OCI-LY1 (cell line): ENCODE results near the gene RRP1B.

Source experiments
- H2AFZ ChIP-seq: fragments of 200-600 bp; sonication (generic), shearing (Covaris generic); 2 replicates; pipeline ENCODE4 v1.6.0; 2014; ENCODE audit warnings: antibody characterized with exemption, mild to moderate bottlenecking, low read length
- H3F3A ChIP-seq: fragments of 200-600 bp; sonication (generic), shearing (Covaris generic); 2 replicates; pipeline ENCODE4 v1.6.0; 2014; ENCODE audit warnings: mild to moderate bottlenecking, antibody characterized with exemption, low read length, moderate library complexity; ENCODE audit not compliant: insufficient read depth
- H3K27ac ChIP-seq: fragments of 200-600 bp; sonication (generic); 2 replicates; pipeline ENCODE4 v1.5.1; 2014; ENCODE audit warnings: low read length, mixed run types, mild to moderate bottlenecking, low read depth; ENCODE audit not compliant: poor library complexity, severe bottlenecking
- H3K27me3 ChIP-seq: fragments of 200-600 bp; sonication (generic); 2 replicates; pipeline ENCODE4 v1.6.0; 2014; ENCODE audit warnings: antibody characterized with exemption, mild to moderate bottlenecking, low read length, moderate library complexity; ENCODE audit not compliant: insufficient read depth
- H3K36me3 ChIP-seq: fragments of 200-600 bp; sonication (generic); 2 replicates; pipeline ENCODE4 v1.6.1; 2014; ENCODE audit warnings: mild to moderate bottlenecking, antibody characterized with exemption, low read length, moderate library complexity, mixed read lengths; ENCODE audit not compliant: insufficient read depth
- H3K4me1 ChIP-seq: fragments of 200-600 bp; sonication (generic); 2 replicates; pipeline ENCODE4 v1.5.1; 2014; ENCODE audit warnings: mild to moderate bottlenecking, low read length, moderate library complexity; ENCODE audit not compliant: insufficient read depth, severe bottlenecking
- H3K4me2 ChIP-seq: fragments of 200-600 bp; sonication (generic), shearing (Covaris generic); 2 replicates; pipeline ENCODE4 v1.6.1; 2014; ENCODE audit warnings: low read length
- H3K4me3 ChIP-seq: fragments of 200-600 bp; sonication (generic); 2 replicates; pipeline ENCODE4 v1.5.1; 2014; ENCODE audit warnings: low read length, low read depth, mild to moderate bottlenecking, mixed read lengths; ENCODE audit not compliant: poor library complexity, severe bottlenecking
- H3K79me2 ChIP-seq: fragments of 200-600 bp; shearing (Covaris generic); 2 replicates; pipeline ENCODE4 v1.6.1; 2016; ENCODE audit warnings: mixed run types, low read length, mixed read lengths; ENCODE audit not compliant: insufficient read depth
- H3K9ac ChIP-seq: fragments of 200-600 bp; sonication (generic), shearing (Covaris generic); 2 replicates; pipeline ENCODE4 v1.6.1; 2014; ENCODE audit warnings: mild to moderate bottlenecking, low read length, mixed read lengths
- H3K9me2 ChIP-seq: fragments of 200-600 bp; sonication (generic), shearing (Covaris generic); 2 replicates; pipeline ENCODE4 v1.6.1; 2014; ENCODE audit warnings: low read depth, mild to moderate bottlenecking, low read length, mixed read lengths
- H3K9me3 ChIP-seq: fragments of 200-600 bp; shearing (Covaris generic); 2 replicates; pipeline ENCODE4 v1.6.1; 2014; ENCODE audit warnings: low read length, mixed read lengths
- H4K20me1 ChIP-seq: fragments of 200-600 bp; sonication (generic), shearing (Covaris generic); 2 replicates; pipeline ENCODE4 v1.6.0; 2016; ENCODE audit warnings: mild to moderate bottlenecking, low read length; ENCODE audit not compliant: insufficient read depth
- CTCF ChIP-seq: fragments of 200-600 bp; sonication (generic), shearing (Covaris generic); IDR thresholded peaks from 2 replicates; pipeline ENCODE4 v1.5.1; 2017; ENCODE audit warnings: mild to moderate bottlenecking, antibody characterized with exemption, low read length, moderate library complexity, mixed read lengths
- EZH2 ChIP-seq: fragments of 200-600 bp; sonication (generic), shearing (Covaris generic); IDR thresholded peaks from 2 replicates; pipeline ENCODE4 v1.8.0; 2017; ENCODE audit warnings: borderline replicate concordance, mixed run types, mild to moderate bottlenecking, antibody characterized with exemption, low read length, moderate library complexity, mixed read lengths

RRP1B gene

GRCh38 chr21:43619344-43619743, 40.0 kb upstream of the RRP1B start:
- no peak overlapping the region for H3K4me3 ChIP-seq
- H4K20me1 ChIP-seq, result no peaks in the 10 kb centered on the region
- H3K27ac ChIP-seq, result no peak overlapping the region
- no peak overlapping the region for H2AFZ ChIP-seq
- H3K36me3 ChIP-seq, result no peaks in the 10 kb centered on the region; the same call in 1 of the 2 replicates
- H3K9ac ChIP-seq, result no peak overlapping the region
- no peak overlapping the region for H3K4me2 ChIP-seq
- no peaks in the 10 kb centered on the region for H3K9me2 ChIP-seq
- no peaks in the 10 kb centered on the region for H3K4me1 ChIP-seq
- no peaks in the 10 kb centered on the region for H3K79me2 ChIP-seq
- H3K9me3 ChIP-seq, result 0 out of 2 replicates have a peak, but pooled peaks cover 2% of the 10 kb centered on the region
- H3F3A ChIP-seq, result no peaks in the 10 kb centered on the region
- TF ChIP-seq EZH2, result no peak
- TF ChIP-seq CTCF, result no peak
- H3K27me3 ChIP-seq, result peaks cover 16% of the 10 kb centered on the region

GRCh38 chr21:43619856-43620255, 39.5 kb upstream of the RRP1B start:
- 0 out of 2 replicates have a peak, but pooled peaks cover 2% of the 10 kb centered on the region for H3K9me3 ChIP-seq
- no peaks in the 10 kb centered on the region for H3K9me2 ChIP-seq
- no peaks in the 10 kb centered on the region for H3K4me1 ChIP-seq
- H3K27ac ChIP-seq, result no peak overlapping the region
- no peaks in the 10 kb centered on the region for H4K20me1 ChIP-seq
- H3K27me3 ChIP-seq, result peaks cover 15% of the 10 kb centered on the region
- no peaks in the 10 kb centered on the region for H3K79me2 ChIP-seq
- H3K36me3 ChIP-seq, result no peaks in the 10 kb centered on the region; the same call in 1 of the 2 replicates
- no peak overlapping the region for H3K4me2 ChIP-seq
- H3K4me3 ChIP-seq, result no peak overlapping the region
- H3F3A ChIP-seq, result no peaks in the 10 kb centered on the region
- no peak overlapping the region for H3K9ac ChIP-seq
- TF ChIP-seq EZH2 (no peak), CTCF (no peak; the same call in 1 of the 2 replicates)
- H2AFZ ChIP-seq, result no peak overlapping the region

- Histone ChIP-seq H3K27me3 (peaks cover 12% of the 10 kb centered on the region), H3K79me2 (no peaks in the 10 kb centered on the region), H3F3A (no peaks in the 10 kb centered on the region), H3K9ac (no peak overlapping the region), H3K27ac (no peak overlapping the region), H3K36me3 (no peaks in the 10 kb centered on the region; the same call in 1 of the 2 replicates), H3K9me2 (no peaks in the 10 kb centered on the region), H3K9me3 (0 out of 2 replicates have a peak, but pooled peaks cover 2% of the 10 kb centered on the region), H2AFZ (no peak overlapping the region), H3K4me3 (no peak overlapping the region), H4K20me1 (no peaks in the 10 kb centered on the region), H3K4me2 (no peak overlapping the region), H3K4me1 (no peaks in the 10 kb centered on the region)
- TF ChIP-seq EZH2 (no peak), CTCF (no peak)
These were observed 36.6 kb upstream of the RRP1B start for GRCh38 chr21:43622796-43623195.
